Effector memory CD8-positive, alpha-beta T cell (primary cell): ENCODE measurements around the gene RPTOR.

Experiments
- ATAC-seq: fragments of 150-1000 bp; cut with Tn5 transposase; replicated peaks from 2 replicates; pipeline ENCODE4 v1.10.0; 2021; ENCODE audit warnings: mild to moderate bottlenecking, moderate library complexity
- DNase-seq, 3 experiments: peaks; one replicate each; pipeline ENCODE4 v3.0.0; 2021
- H3K27ac Mint-ChIP-seq, 2 donors: one replicate each; pipeline ENCODE4 v1.8.0; 2022; ENCODE audit warnings: mild to moderate bottlenecking in 2 of 2, mixed read lengths in 2 of 2, moderate library complexity in 2 of 2
- H3K27me3 Mint-ChIP-seq, 2 donors: one replicate each; pipeline ENCODE4 v1.8.0; 2022; ENCODE audit warnings: mixed read lengths in 2 of 2
- H3K36me3 Mint-ChIP-seq: one replicate; pipeline ENCODE4 v1.8.0; 2022; ENCODE audit warnings: mild to moderate bottlenecking, moderate library complexity, mixed read lengths; ENCODE audit not compliant: insufficient read depth
- H3K4me1 Mint-ChIP-seq, 2 donors: one replicate each; pipeline ENCODE4 v1.8.0; 2022; ENCODE audit warnings: low read depth in 2 of 2, mixed read lengths in 2 of 2
- H3K4me3 Mint-ChIP-seq, 2 donors: one replicate each; pipeline ENCODE4 v1.8.0; 2022; ENCODE audit warnings: mild to moderate bottlenecking in 2 of 2, mixed read lengths in 2 of 2, moderate library complexity in 2 of 2
- H3K9me3 Mint-ChIP-seq, 2 donors: one replicate each; pipeline ENCODE4 v1.8.0; 2022; ENCODE audit warnings: mixed read lengths in 2 of 2

RPTOR gene

DNA sequence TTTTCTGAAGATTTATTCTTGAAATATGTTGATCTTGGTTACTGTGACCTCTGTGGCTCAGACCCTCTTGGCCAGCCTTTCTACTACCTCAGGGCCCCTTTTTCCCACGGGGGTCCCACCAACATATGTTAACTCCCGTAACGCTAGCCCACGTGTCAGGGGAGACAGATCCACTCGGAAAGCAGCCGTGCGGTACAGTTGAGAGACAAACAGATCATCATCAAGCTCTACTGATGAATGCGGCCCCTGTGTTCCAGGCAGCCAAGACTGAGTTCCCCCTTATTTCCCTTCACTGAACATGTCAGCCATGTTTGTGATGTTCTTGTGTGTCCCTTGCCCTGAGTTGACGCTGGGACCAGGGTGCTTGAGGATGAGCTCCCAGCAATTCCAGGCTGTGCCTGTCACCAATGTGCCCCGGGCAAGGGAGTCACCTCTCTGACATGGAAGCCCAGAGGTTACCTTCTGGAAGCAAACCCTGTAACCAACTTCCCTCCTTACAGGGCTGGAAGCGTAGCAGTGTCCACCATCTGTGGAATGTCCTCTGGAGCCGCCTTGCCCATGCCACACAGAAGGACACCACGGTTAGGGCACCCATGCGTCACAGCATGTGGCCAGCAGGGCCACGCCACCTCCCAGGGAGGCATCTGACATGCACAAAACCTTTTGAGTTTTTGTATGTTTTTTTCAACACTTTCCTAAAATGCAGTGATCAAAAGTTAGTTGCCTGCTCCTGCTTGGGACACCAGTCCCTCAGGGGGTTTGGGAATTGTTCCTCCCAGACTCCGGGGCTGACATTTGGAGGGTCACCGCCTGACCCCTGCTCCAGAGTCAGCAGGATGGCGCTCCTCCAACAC is 253.3 kb downstream of the RPTOR start:
- Mint-ChIP-seq H3K4me1 (peaks cover 0 to 4% of the 10 kb centered on the region in 2 donors), H3K27me3 (no peaks in the 10 kb centered on the region), H3K36me3 (peaks cover 16% of the 10 kb centered on the region), H3K27ac (no peak overlapping the region), H3K9me3 (no peaks in the 10 kb centered on the region), H3K4me3 (no peak overlapping the region)
- DNase-seq (no peak), ATAC-seq (no peak)

DNA sequence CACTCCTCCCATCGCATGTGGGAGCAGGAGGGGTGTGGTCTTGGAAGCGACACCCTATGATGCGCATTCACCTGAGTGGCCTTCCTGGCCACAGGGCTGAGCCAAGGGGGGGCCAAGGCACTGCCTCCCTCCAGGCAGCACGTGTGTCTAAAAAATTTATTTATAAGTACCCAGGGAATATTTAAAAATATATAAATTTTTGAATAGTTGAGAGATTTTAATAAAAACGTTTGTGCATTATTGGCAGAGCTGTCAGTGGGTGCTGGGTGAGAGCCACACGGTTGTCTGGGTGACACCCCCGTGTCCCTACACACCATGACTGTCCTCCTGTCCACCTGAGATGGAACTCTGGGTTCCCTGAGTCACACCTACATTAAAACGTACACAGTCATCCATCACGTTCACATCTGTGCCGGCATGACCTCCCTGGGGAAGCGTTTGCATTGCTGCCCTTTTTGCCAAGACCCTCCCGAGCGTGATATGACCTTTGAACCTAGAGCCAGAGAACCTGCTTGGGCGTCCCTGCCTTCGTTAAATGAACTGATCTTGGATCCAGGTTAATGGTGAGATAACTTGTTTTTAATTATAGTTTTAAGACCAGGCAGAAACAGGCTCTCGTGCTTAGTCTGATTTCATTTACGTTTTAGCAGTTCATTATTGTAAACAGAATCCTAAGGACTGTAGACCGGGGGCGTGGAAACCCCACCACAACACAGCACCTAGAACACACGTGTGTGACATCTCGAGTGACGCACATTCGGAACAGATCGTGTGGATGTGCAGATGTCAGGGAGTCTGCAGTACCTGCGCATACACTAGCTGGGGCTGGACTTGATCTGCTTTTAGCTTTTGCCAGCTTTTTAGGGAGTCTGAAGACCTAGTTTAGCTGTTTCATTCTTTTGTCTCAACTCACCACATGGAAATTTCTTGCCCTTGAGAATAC is 254.2 kb downstream of the RPTOR start:
- Mint-ChIP-seq H3K4me3 (no peak overlapping the region), H3K4me1 (peaks cover 0 to 2% of the 10 kb centered on the region in 2 donors), H3K27me3 (no peaks in the 10 kb centered on the region), H3K9me3 (no peaks in the 10 kb centered on the region), H3K36me3 (peaks cover 10% of the 10 kb centered on the region), H3K27ac (no peak overlapping the region)
- no peak for DNase-seq
- ATAC-seq: no peak

DNA sequence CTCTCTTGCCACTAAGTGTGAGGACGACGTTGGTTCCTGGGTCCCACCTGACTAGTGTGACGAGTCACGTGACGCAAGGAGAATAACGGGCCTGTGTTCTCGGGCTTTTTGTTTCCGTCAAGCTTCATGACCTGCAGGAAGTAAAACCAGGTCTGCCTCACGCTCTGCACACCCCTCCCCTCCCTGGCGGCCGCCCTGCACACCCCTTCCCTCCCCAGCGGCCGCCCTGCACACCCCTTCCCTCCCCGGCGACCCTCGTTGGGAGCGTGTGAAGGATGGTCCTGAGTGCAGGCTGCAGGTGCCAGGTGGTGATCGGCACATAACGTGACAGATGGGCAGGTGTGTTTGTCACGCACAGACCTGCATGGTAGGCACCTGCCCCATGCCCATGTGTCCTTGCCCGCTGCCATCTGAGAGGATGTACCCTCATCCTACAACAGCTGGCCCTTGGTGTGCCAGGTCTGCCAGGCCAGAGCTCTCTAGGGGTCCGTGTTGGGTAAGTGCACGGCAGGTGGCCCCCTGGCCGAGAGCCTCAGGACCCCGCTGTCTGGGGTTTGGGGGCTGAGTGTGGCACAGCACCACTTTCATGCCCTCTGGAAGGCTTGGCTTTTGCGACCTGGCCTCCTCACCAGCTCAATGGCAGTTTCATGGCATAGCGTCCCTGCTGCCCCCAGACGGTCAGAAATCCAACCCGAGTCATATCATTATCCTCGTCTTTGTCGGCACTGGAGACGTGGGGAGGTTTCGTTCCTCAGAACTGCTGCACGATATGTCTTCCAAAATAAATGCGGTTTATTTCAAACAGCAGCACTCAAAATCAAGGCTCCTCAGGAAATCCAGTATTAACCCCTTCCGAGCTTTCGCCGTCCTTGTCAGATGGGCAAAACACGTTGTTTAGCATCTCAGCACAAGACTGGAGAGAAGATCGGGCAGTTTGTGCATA is 255.2 kb downstream of the RPTOR start:
- peaks cover 12% of the 10 kb centered on the region for H3K36me3 Mint-ChIP-seq
- DNase-seq: no peak

DNA sequence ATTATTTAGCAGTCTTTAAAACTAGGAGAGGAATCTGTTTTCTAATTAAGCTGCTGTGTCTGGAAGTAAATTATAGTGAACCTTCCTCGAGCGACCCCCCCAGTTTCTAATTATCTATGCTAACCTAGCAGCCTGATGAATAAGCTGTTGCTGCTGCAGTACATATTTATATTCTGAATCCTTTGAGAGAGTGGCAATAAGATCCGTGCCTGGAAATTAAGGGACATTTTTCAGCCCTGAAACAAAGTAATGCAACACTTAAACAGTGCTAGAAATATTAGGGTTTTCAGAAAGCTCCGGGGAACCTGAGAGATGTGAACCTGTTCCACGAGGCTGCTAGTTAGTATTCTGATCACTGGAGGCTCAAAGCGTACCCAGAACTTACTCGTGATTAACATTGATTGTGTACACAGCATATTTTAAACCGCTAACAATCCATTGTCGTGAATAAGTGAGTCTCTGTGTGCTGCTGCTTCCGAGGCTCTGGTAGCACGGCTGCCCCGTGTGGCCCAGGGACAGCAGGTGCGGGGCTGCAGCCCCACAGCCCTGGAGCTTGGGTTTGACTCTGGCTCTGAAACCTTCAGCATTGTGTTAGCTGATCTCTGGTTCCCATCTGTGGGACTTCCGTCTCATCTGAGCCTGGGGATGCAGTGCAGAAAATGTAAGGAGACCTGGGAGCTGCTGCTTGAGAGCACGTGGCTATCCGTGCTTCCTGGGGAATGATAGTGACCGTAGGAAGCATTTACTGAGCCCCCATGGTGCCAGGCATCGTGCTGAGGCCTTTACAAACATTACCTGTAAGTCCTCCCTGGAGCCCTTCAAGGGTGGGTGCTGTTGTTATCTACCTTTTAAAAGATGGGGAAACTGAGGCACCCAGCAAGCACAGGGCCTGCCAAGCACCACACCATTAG is 256.1 kb downstream of the RPTOR start:
- Mint-ChIP-seq H3K4me1 (peaks cover 0 to 2% of the 10 kb centered on the region in 2 donors), H3K36me3 (peaks cover 11% of the 10 kb centered on the region), H3K27me3 (no peaks in the 10 kb centered on the region), H3K4me3 (no peak overlapping the region), H3K27ac (no peak overlapping the region), H3K9me3 (no peaks in the 10 kb centered on the region)
- DNase-seq (no peak), ATAC-seq (no peak)

More for the DNA sequence above, 255.2 kb downstream of the RPTOR start:
- no peak overlapping the region for H3K4me3 Mint-ChIP-seq
- H3K9me3 Mint-ChIP-seq: no peaks in the 10 kb centered on the region
- no peaks in the 10 kb centered on the region for H3K27me3 Mint-ChIP-seq
- no peak overlapping the region for H3K27ac Mint-ChIP-seq
- peaks cover 0 to 2% of the 10 kb centered on the region in 2 donors for H3K4me1 Mint-ChIP-seq
- no peak for ATAC-seq

DNA sequence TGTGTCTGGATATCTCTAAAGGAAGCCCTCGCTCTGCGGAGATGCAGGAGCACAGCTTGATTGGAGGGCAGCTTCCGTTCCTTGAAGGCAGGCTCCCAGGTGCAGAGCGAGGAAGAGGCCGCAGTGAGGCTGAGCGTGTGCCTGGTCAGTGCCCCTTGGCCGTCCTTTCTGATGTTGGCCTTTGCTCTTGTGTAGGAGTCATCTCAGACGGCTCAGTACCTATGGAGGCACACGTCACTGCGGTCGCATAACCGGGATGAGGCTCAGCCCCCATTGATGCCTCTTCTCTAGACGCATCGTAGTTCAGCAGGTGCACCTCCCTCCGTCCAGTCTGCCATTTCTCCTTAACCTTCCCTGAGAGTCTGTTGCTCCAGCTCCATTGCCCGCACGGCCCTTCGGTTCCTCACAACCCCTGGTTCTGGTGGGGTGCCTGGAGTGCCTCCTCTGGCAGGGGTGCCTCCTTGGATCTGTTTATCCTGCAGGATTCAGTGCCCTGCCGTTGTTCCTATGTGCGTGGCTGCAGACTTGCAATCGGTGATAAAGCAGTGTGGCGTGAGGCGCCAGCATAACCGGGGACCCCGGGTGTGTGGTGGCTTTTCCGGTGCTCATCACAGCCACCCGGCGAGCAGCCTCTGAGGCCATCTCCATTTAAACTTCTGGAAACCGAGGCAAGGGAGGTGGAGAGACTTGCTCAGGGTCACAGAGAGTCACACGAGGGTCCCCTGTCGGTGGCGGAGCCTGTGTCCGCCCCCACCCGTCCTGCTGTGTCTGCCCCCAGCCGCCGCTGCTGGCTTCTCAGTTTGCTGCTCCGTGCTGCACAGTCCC is 258.2 kb downstream of the RPTOR start:
- H3K4me1 Mint-ChIP-seq: no peaks in the 10 kb centered on the region
- no peak for DNase-seq
- H3K4me3 Mint-ChIP-seq: no peak overlapping the region
- no peak overlapping the region for H3K27ac Mint-ChIP-seq
- H3K36me3 Mint-ChIP-seq: peaks cover 8% of the 10 kb centered on the region
- H3K9me3 Mint-ChIP-seq: peaks cover 0 to 4% of the 10 kb centered on the region in 2 donors
- no peaks in the 10 kb centered on the region for H3K27me3 Mint-ChIP-seq
- no peak for ATAC-seq

DNA sequence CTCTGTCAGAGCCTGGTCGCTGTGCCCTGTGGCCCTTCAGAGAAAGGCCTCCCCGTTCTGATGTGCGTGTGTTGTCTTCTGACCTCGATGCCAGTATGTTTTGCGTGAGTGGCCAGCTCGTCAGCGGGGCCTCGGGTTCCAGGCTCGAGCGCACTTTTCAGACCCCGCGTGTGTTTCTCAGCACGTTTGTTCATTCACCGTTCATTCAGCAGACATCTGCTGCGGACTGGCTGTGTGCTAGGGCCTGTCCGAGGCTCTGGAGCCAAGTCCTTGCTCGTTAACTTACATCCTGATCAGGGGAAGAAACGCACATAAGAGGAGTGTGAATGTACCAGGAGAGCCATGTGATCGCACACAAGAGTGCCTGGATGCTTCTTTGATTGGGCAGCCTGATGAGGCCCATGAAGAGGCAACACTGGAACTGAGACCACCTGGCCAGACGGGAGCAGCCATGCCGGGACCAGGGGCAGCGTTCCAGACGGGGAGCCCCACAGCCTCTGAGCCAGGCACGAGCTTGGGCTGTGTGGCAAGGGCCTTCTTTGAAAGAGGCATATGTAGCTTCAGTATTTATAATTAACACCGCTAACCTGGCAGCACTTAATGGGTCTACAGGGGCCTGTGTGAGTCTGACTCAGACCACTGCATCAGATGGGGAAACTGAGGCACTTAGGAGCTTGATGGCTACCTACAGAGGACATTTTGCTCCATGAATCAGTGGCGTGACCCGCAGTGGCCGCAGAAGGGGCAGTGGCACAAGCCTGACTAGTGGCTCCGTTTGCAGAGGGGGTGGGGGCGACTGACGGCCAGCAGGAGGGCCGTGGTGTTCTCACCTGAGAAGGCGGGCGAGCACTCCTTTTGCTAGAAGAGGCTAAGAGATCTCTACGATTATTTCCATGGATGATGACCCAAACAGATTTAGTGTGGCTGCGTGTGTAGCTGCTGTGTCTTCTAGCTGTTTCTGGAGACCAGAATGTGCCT is 259.1 kb downstream of the RPTOR start:
- Mint-ChIP-seq H3K27me3 (no peaks in the 10 kb centered on the region), H3K36me3 (peaks cover 6% of the 10 kb centered on the region), H3K27ac (no peak overlapping the region), H3K4me1 (no peaks in the 10 kb centered on the region), H3K9me3 (peaks cover 0 to 4% of the 10 kb centered on the region in 2 donors), H3K4me3 (no peak overlapping the region)
- ATAC-seq (no peak), DNase-seq (no peak)

DNA sequence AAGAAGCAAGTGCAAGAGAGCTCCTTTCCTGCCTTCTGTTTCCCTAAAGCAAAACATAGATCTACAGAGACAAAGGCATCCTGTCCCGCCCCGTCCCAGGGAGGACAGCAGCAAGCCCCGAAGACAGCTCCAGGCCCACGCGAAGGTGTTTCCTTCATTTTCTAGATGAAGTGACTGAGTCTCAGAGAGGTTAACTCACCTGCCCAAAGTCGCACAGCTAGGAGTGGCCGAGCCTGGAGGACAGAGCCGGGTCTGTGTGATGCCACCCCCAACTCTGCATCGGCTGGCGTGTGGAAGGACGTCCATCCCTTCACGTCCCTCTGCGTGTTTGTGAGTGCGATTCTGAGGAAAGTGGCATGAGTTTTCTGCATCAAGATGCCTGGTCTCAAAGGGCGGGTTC is 259.8 kb downstream of the RPTOR start:
- H3K4me1 Mint-ChIP-seq: no peaks in the 10 kb centered on the region
- H3K36me3 Mint-ChIP-seq: peaks cover 6% of the 10 kb centered on the region
- peaks cover 0 to 4% of the 10 kb centered on the region in 2 donors for H3K9me3 Mint-ChIP-seq
- DNase-seq (no peak), ATAC-seq (no peak)
- no peak overlapping the region for H3K4me3 Mint-ChIP-seq
- no peaks in the 10 kb centered on the region for H3K27me3 Mint-ChIP-seq
- no peak overlapping the region for H3K27ac Mint-ChIP-seq

DNA sequence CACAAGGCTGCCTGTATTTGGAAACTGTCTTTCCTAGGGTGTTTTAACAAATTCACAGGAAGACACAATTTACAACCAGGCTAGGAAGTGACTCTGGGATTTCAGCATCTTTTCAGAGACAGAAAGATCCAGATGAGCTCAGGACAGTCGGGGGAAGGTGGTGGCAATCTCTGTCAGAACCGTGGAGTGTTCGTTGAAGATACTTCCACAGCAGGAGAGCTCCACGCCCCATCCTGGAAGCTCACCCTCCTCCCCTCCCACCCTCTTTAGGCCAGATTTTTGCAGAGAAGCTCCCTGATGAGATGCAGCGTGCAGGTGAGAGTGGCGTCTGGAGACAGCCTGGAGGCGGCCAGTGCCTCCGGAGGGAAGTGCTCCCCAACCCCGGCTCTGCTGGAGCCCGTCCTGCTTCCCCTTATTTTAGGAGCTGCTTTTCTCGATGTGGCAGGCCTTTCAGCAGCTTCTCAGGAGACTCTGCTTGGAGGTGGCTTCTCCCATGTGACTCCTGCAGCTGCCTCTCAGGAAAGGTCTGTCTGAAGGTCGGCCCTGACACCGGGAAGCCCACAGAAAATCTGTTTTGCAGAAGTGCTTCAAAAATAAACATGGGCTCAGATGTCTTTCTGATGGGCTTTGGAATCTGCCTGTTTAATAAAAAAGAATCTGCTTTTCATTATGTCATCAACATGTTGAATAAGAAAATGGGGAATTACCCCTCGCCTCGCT is 260.6 kb downstream of the RPTOR start:
- DNase-seq: no peak
- H3K27ac Mint-ChIP-seq: no peak overlapping the region
- peaks cover 0 to 4% of the 10 kb centered on the region in 2 donors for H3K9me3 Mint-ChIP-seq

DNA sequence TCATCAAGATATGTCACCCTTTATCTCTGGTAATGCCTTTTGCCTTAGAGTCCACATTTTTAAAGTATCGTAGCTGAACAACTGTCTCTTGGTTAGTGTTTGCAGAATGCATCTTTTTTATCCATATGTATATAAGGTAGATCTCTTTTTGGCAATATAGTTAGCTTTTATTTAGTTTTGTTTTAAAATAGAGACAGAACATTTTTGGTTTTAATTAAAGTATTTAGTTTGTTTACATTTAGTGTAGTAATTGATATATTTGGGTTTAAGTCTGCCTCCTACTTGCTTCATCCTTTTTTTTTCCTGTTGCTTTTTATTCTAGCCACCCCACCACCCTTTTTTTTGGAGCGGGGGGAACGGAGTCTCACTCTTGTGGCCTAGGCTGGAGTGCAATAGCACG is 262.4 kb downstream of the RPTOR start:
- no peak for ATAC-seq
- H3K27me3 Mint-ChIP-seq: no peaks in the 10 kb centered on the region
- H3K36me3 Mint-ChIP-seq: peaks cover 4% of the 10 kb centered on the region
- no peak for DNase-seq
- no peak overlapping the region for H3K4me3 Mint-ChIP-seq
- peaks cover 8 to 9% of the 10 kb centered on the region in 2 donors for H3K4me1 Mint-ChIP-seq
- H3K9me3 Mint-ChIP-seq: peaks cover 0 to 4% of the 10 kb centered on the region in 2 donors
- H3K27ac Mint-ChIP-seq: no peak overlapping the region

More for the DNA sequence above, 260.6 kb downstream of the RPTOR start:
- ATAC-seq: no peak
- H3K4me1 Mint-ChIP-seq: no peaks in the 10 kb centered on the region
- H3K4me3 Mint-ChIP-seq: no peak overlapping the region
- peaks cover 6% of the 10 kb centered on the region for H3K36me3 Mint-ChIP-seq
- no peaks in the 10 kb centered on the region for H3K27me3 Mint-ChIP-seq

DNA sequence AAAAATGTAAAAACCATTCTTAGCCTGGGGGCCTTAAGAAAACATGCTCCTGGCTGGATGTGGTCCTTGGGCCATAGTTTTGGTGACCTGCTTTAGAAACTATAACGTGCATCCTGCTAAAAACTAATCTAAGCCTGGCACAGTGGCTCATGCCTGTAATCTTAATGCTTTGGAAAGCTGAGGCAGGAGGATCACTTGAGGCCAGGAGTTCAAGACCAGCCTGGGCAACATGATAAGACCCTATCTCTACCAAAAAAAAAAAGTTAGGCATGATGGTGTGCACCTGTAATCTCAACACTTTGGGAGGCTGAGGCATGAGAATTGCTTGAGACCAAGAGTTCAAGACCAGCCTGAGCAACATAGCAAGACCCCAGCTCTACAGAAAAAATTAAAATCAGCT is 263.2 kb downstream of the RPTOR start:
- ATAC-seq (no peak), DNase-seq (no peak)
- Mint-ChIP-seq H3K27me3 (no peaks in the 10 kb centered on the region), H3K4me3 (no peak overlapping the region), H3K9me3 (peaks cover 0 to 4% of the 10 kb centered on the region in 2 donors), H3K27ac (no peak overlapping the region), H3K36me3 (peaks cover 4% of the 10 kb centered on the region), H3K4me1 (peaks cover 12 to 17% of the 10 kb centered on the region in 2 donors)
